Adrenal gland (tissue), 12 donors: Measurements from ENCODE around the gene THRB. TPM values are rescaled to one million over a fixed set of nuclear protein-coding genes. Genes with fewer than 3 reads are reported as not detected.
"Not testable (repeated sequence)": the region's sequence is repeated elsewhere in the genome, so short reads cannot be mapped to it uniquely, and the experiment has no call there.

Experiments used
- DNase-seq, 7 donors: peaks; one replicate each; pipeline ENCODE4 v3.0.0-alpha.2; 2019 to 2020
- H3K27ac ChIP-seq, 5 donors: fragments of 200-600 bp; sonication (generic) in 4 of 5; 1 replicate in 3 of 5; 2 replicates in 2 of 5; pipeline versions ENCODE4 v1.5.1 to v1.8.0; 2016 to 2020; ENCODE audit warnings: mild to moderate bottlenecking in 1 of 5
- H3K27me3 ChIP-seq: fragments of 200-600 bp; 2 replicates; pipeline ENCODE4 v1.8.0; 2021
- H3K36me3 ChIP-seq, 2 donors: fragments of 200-600 bp; replicated peaks in 1 of 2; 1 replicate in 1 of 2; 2 replicates in 1 of 2; pipeline versions ENCODE4 v1.5.1 to v1.8.0; 2018 to 2022
- H3K4me1 ChIP-seq, 2 donors: fragments of 200-600 bp; replicated peaks in 1 of 2; 1 replicate in 1 of 2; 2 replicates in 1 of 2; pipeline versions ENCODE4 v1.5.1 to v1.8.0; 2018 to 2021
- H3K4me3 ChIP-seq, 4 donors: fragments of 200-600 bp; sonication (generic) in 3 of 4; one replicate each; pipeline ENCODE4 v1.5.1; 2016 to 2018
- H3K9me3 ChIP-seq, 3 donors: fragments of 200-600 bp; sonication (generic) in 1 of 3; replicated peaks in 1 of 3; 1 replicate in 2 of 3; 2 replicates in 1 of 3; pipeline versions ENCODE4 v1.5.1 to v1.8.0; 2016 to 2021
- POLR2A ChIP-seq, 2 donors: fragments of 450-650 bp; IDR thresholded peaks; one replicate each; pipeline ENCODE4 v1.6.1; 2017; ENCODE audit warnings: antibody characterized with exemption in 2 of 2, mild to moderate bottlenecking in 2 of 2, moderate library complexity in 1 of 2
- WGBS, 4 donors: extraction: QIAGEN DNeasy Blood & Tissue Kit in 2 of 4; methylation state at CpG; one replicate each; pipeline versions ENCODE4 v1.1.5 to v1.1.7; 2013 to 2017; 5-methylcytosine and 5-hydroxymethylcytosine counted together
- intact Hi-C, 2 donors: fragments of 100-400 bp; cut with DNase I; formaldehyde crosslinking; loops; one replicate each; pipeline versions ENCODE4 v1.14.1 to v1.15.0; 2022 to 2023
- polyA plus RNA-seq, 3 donors: library from polyadenylated mRNA; stranded (reverse); fragments of 200-250 nt in 2 of 3; fragments of 350-450 nt in 1 of 3; fragmentation: Illumina TruSeq in 1 of 3; extraction: RNeasy Lipid Tissue Mini Kit (QIAGEN cat#74804) in 1 of 3; gene quantifications; one replicate each; pipeline ENCODE4 v1.2.3, GENCODE V29; 2013 to 2014
- total RNA-seq, 9 donors: library from RNA; depleted of rRNA in 4 of 9; stranded (reverse); fragments of >200 nt in 4 of 9; fragments of 120-200 nt in 1 of 9; fragmentation: NEBNext Ultra II Directional in 1 of 9; extraction: Animal tissue kit (Norgen Biotek cat#: 25700) in 1 of 9; gene quantifications; one replicate each; pipeline versions ENCODE4 v1.1.0 to v1.2.4, GENCODE V29; 2013 to 2023
- TF ChIP-seq, protein P1 (sequence below), 6 experiments: fragments of 450-650 bp in 4 of 6; fragments of 200-600 bp in 2 of 6; sonication (generic) in 1 of 6; IDR thresholded peaks; 1 replicate in 5 of 6; 2 replicates in 1 of 6; pipeline versions ENCODE4 v1.5.1 to v1.8.0; 2016 to 2021; ENCODE audit warnings: antibody characterized with exemption in 6 of 6, mild to moderate bottlenecking in 2 of 6, moderate library complexity in 1 of 6
- donor health status: healthy with polysubstance abuse.
- donor health status: Bipolar disorder and iron deficiency.
- donor health status: DM: yes; HTN: yes; CAD: no.
- donor health status: DM: no; HTN: no; CAD: no.
- donor health status: DM: no; HTN: no; CAD: no.
- donor health status: DM: yes; HTN: yes; CAD: no.

THRB gene
- total and polyA plus RNA-seq, 12 donors, result 3.0 to 30.7 (median 13.5) TPM

DNA sequence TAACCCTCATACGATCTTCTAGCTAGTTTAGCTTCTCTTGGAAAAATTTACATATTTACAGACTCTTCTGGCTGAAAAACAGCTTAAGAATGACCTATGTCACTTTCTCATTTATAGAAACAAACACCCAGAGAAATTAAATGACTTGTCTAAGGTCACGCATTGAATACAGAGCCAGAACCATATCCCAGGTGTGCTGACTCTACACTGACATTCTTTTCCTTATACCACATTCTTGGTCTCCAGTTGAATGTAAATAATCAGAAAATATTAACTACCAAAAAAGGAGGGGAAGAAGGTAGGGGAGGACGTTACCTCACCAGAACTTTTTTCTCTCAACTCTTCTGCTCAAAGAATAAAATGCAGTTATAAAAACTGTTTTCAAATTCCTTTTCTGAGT, 95.0 kb downstream of the THRB start:
- TF ChIP-seq, protein P1, sequence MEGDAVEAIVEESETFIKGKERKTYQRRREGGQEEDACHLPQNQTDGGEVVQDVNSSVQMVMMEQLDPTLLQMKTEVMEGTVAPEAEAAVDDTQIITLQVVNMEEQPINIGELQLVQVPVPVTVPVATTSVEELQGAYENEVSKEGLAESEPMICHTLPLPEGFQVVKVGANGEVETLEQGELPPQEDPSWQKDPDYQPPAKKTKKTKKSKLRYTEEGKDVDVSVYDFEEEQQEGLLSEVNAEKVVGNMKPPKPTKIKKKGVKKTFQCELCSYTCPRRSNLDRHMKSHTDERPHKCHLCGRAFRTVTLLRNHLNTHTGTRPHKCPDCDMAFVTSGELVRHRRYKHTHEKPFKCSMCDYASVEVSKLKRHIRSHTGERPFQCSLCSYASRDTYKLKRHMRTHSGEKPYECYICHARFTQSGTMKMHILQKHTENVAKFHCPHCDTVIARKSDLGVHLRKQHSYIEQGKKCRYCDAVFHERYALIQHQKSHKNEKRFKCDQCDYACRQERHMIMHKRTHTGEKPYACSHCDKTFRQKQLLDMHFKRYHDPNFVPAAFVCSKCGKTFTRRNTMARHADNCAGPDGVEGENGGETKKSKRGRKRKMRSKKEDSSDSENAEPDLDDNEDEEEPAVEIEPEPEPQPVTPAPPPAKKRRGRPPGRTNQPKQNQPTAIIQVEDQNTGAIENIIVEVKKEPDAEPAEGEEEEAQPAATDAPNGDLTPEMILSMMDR (IDR thresholded peaks at IDR 0.05), result no peak
- no peak for TF ChIP-seq POLR2A (IDR thresholded peaks at IDR 0.05)
- Histone ChIP-seq H3K27me3 (no peaks in the 10 kb centered on the region), H3K36me3 (no peaks in the 10 kb centered on the region), H3K27ac (no peak overlapping the region), H3K4me3 (no peak overlapping the region), H3K9me3 (peaks cover 0 to 5% (median 0%) of the 10 kb centered on the region in 3 donors), H3K4me1 (peaks cover 6 to 17% of the 10 kb centered on the region in 2 donors)
- 88 to 89% (median 89%) methylated on average over 3 of the region's 3 CpGs for WGBS, 4 donors
- intact Hi-C loops, result no loop called here
- no peak for DNase-seq

DNA sequence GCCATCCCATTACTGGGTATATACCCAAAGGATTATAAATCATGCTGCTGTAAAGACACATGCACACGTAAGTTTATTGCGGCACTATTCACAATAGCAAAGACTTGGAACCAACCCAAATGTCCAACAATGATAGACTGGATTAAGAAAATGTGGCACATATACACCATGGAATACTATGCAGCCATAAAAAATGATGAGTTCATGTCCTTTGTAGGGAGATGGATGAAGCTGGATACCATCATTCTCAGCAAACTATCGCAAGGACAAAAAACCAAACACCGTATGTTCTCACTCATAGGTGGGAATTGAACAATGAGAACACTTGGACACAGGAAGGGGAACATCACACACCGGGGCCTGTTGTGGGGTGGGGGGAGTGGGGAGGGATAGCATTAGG, 95.9 kb downstream of the THRB start:
- H3K27me3 ChIP-seq, H3K9me3 ChIP-seq, intact Hi-C loops, H3K4me3 ChIP-seq, DNase-seq, H3K27ac ChIP-seq, H3K36me3 ChIP-seq: not testable (repeated sequence)
- peaks cover 6 to 17% of the 10 kb centered on the region in 2 donors for H3K4me1 ChIP-seq
- WGBS, 4 donors, result 92 to 100% (median 98%) methylated on average over 4 to 5 of the region's 5 CpGs

DNA sequence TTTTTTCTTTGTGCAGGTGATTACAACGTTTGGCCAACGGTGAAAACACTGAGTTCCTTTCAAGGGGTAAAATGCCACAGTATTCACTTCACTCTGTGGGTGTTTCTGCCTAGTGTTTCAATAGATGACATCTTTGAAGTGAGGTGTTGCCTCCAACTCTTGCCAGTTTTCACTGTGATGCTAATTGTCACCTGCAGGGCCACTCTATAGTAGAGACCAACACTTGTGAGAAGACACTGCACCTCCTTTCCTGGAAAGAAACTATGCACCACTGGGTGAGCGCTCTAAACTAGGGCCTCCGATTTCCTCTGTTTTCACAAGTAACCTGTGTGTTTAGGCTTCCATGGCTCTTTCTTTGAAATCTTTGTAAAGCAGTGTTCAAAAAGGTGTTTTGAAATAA, 98.3 kb downstream of the THRB start:
- H3K4me3 ChIP-seq, result no peak overlapping the region
- WGBS, 4 donors, result 80 to 85% (median 82%) methylated on average over 4 of the region's 4 CpGs
- no peaks in the 10 kb centered on the region for H3K36me3 ChIP-seq
- H3K27ac ChIP-seq, result no peak overlapping the region
- H3K27me3 ChIP-seq, result no peaks in the 10 kb centered on the region
- DNase-seq, result no peak
- no peak for TF ChIP-seq POLR2A (IDR thresholded peaks at IDR 0.05)
- TF ChIP-seq, protein P1 (IDR thresholded peaks at IDR 0.05), result no peak
- H3K4me1 ChIP-seq, result peaks cover 6 to 16% of the 10 kb centered on the region in 2 donors
- H3K9me3 ChIP-seq, result peaks cover 0 to 5% (median 0%) of the 10 kb centered on the region in 3 donors
- intact Hi-C loops, result no loop called here

DNA sequence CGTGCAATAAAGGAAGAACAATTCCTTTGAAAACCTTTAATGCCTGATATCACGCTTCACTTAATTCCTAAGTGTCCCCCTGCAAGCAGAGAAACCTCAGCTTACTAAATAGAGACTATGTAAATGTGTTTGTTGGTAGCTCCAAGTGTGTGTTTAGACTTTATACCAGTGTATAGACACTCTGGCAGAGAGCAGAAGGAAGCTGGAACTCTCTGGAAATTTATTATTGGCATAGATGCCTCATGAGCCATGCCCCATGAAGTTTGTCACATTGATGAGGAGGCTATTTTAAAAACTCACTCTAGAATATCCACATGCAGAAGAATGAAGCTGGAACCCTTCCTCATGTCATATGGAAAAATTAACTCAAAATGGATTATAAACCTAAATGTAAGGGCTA, 99.9 kb downstream of the THRB start:
- H3K27me3 ChIP-seq, result no peaks in the 10 kb centered on the region
- intact Hi-C loops, result no loop called here
- no peak overlapping the region for H3K4me3 ChIP-seq
- H3K9me3 ChIP-seq, result peaks cover 0 to 5% (median 0%) of the 10 kb centered on the region in 3 donors
- no peak overlapping the region for H3K27ac ChIP-seq
- no peak for TF ChIP-seq POLR2A (IDR thresholded peaks at IDR 0.05)
- TF ChIP-seq, protein P1 (IDR thresholded peaks at IDR 0.05), result no peak
- DNase-seq, result no peak
- WGBS, 4 donors, result 74 to 89% (median 86%) methylated on average over 2 of the region's 2 CpGs
- H3K36me3 ChIP-seq, result no peaks in the 10 kb centered on the region
- H3K4me1 ChIP-seq, result peaks cover 6% of the 10 kb centered on the region in 2 donors

DNA sequence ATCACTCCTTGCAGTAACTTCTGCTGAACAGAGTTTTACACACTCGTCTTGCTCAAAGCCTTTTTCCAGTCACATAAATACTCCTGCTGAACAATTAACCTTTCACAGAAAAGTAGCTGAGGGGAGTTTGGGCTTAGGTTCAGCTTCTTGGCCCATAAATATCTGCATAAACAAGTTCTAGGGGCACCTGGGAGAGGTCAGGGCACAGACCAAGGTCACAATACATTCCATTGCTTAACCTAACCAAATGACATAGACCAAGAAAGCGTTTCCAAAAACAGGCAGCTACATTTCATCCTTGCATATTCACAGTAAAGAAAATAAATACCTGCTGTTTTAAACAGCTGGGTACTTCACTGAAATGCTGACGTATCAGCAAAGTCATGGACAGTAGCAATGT, 101.3 kb downstream of the THRB start:
- Histone ChIP-seq H3K36me3 (no peaks in the 10 kb centered on the region), H3K27me3 (no peaks in the 10 kb centered on the region), H3K27ac (no peak overlapping the region), H3K9me3 (peaks cover 0 to 5% (median 0%) of the 10 kb centered on the region in 3 donors), H3K4me1 (peaks cover 5 to 14% of the 10 kb centered on the region in 2 donors), H3K4me3 (no peak overlapping the region)
- DNase-seq, result no peak
- intact Hi-C loops, result no loop called here
- WGBS, 4 donors, result 62 to 88% (median 78%) methylated on average over 3 of the region's 3 CpGs
- TF ChIP-seq POLR2A (IDR thresholded peaks at IDR 0.05), result no peak
- TF ChIP-seq, protein P1 (IDR thresholded peaks at IDR 0.05), result no peak
